Measurements from ENCODE around the gene RERE. TPM values are rescaled to one million over a fixed set of nuclear protein-coding genes. Genes with fewer than 3 reads are reported as not detected.

Gene RERE
- polyA plus RNA-seq, 1 experiment, result 14.3 TPM

- Histone ChIP-seq H3K9me3 (ENCODE audit: control insufficient read depth, insufficient read depth, low read length) (no peaks in the 10 kb centered on the region), H3K27ac (ENCODE audit: low read depth, low read length) (no peak overlapping the region), H3K27me3 (ENCODE audit: control insufficient read depth, insufficient read depth, low read length) (no peaks in the 10 kb centered on the region), H3K4me3 (ENCODE audit: low read depth, low read length) (no peak overlapping the region)
- no peak for DNase-seq (ENCODE audit: low read depth, low spot score)
- ChIA-PET POLR2A (no interaction called here), CTCF (no interaction called here)
- TF ChIP-seq CTCF (IDR thresholded peaks at IDR 0.05; ENCODE audit: low read depth, low read length), result no peak
Observed at GRCh38 chr1:8473891-8474300, 343.5 kb downstream of the RERE start.

- no peak for DNase-seq (ENCODE audit: low read depth, low spot score)
- H3K4me3 ChIP-seq (ENCODE audit: low read depth, low read length), result no peak overlapping the region
- TF ChIP-seq CTCF (IDR thresholded peaks at IDR 0.05; ENCODE audit: low read depth, low read length), result no peak
- CTCF ChIA-PET, result no interaction called here
- no peaks in the 10 kb centered on the region for H3K27me3 ChIP-seq (ENCODE audit: control insufficient read depth, insufficient read depth, low read length)
- no peaks in the 10 kb centered on the region for H3K9me3 ChIP-seq (ENCODE audit: control insufficient read depth, insufficient read depth, low read length)
- no peak overlapping the region for H3K27ac ChIP-seq (ENCODE audit: low read depth, low read length)
- POLR2A ChIA-PET, result no interaction called here
Observed at GRCh38 chr1:8473121-8473875, 344.1 kb downstream of the RERE start.

- Histone ChIP-seq H3K27me3 (ENCODE audit: control insufficient read depth, insufficient read depth, low read length) (no peaks in the 10 kb centered on the region), H3K4me3 (ENCODE audit: low read depth, low read length) (no peak overlapping the region), H3K27ac (ENCODE audit: low read depth, low read length) (no peak overlapping the region), H3K9me3 (ENCODE audit: control insufficient read depth, insufficient read depth, low read length) (no peaks in the 10 kb centered on the region)
- ChIA-PET POLR2A (no interaction called here), CTCF (interaction anchor here (0.9 to 1.1 kb wide), 2 partner anchors 98 to 254 kb away, joined by 3 to 6 read pairs; no protein-coding TSS in a partner anchor)
- DNase-seq (ENCODE audit: low read depth, low spot score), result no peak
- TF ChIP-seq CTCF (IDR thresholded peaks at IDR 0.05; ENCODE audit: low read depth, low read length), result no peak
Observed at GRCh38 chr1:8472668-8473067, 344.8 kb downstream of the RERE start.

GRCh38 chr1:8471451-8471850 lies 346.0 kb downstream of the RERE start:
- ChIA-PET POLR2A (interaction anchor here (0.7 kb wide), 1 partner anchor 28 kb away, joined by 3 read pairs; no protein-coding TSS in a partner anchor), CTCF (no interaction called here)
- H3K4me3 ChIP-seq (ENCODE audit: low read depth, low read length), result no peak overlapping the region
- no peaks in the 10 kb centered on the region for H3K27me3 ChIP-seq (ENCODE audit: control insufficient read depth, insufficient read depth, low read length)
- no peak for DNase-seq (ENCODE audit: low read depth, low spot score)
- no peak overlapping the region for H3K27ac ChIP-seq (ENCODE audit: low read depth, low read length)
- no peak for TF ChIP-seq CTCF (IDR thresholded peaks at IDR 0.05; ENCODE audit: low read depth, low read length)
- no peaks in the 10 kb centered on the region for H3K9me3 ChIP-seq (ENCODE audit: control insufficient read depth, insufficient read depth, low read length)

- Histone ChIP-seq H3K27ac (ENCODE audit: low read depth, low read length) (no peak overlapping the region), H3K9me3 (ENCODE audit: control insufficient read depth, insufficient read depth, low read length) (no peaks in the 10 kb centered on the region), H3K27me3 (ENCODE audit: control insufficient read depth, insufficient read depth, low read length) (no peaks in the 10 kb centered on the region), H3K4me3 (ENCODE audit: low read depth, low read length) (no peak overlapping the region)
- ChIA-PET POLR2A (no interaction called here), CTCF (interaction anchor here (0.8 to 1.3 kb wide), 5 partner anchors 15 to 381 kb away, joined by 3 to 5 read pairs (median 4); no protein-coding TSS in a partner anchor)
- no peak for DNase-seq (ENCODE audit: low read depth, low spot score)
- no peak for TF ChIP-seq CTCF (IDR thresholded peaks at IDR 0.05; ENCODE audit: low read depth, low read length)
Observed at GRCh38 chr1:8468751-8469150, 348.7 kb downstream of the RERE start.

Measured in AG04450 (cell line).